Islet of Langerhans (tissue), 1 donor: ENCODE results near the gene ZNF330.

Experiments
- FAIRE-seq: peaks from one replicate; lab custom pipeline; 2011; peaks lifted over from hg19 to GRCh38; lab: Jason Lieb, UNC

ZNF330 gene

DNA sequence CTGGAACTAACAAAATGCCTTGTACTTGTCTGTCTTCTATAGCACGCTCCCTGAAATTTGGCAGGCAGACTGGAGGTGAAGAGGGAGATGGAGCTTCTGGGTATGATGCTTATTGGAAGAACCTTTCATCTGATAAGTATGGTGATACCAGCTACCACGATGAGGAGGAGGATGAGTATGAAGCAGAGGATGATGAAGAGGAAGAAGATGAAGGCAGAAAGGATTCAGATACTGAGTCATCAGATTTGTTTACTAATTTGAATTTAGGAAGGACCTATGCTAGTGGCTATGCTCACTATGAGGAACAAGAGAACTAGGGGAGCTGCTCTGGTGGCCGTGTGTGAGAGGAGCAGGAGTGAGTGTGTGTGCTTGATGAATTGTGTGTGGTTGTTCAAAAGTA is 13.0 kb downstream of the ZNF330 start:
- no peak for FAIRE-seq

DNA sequence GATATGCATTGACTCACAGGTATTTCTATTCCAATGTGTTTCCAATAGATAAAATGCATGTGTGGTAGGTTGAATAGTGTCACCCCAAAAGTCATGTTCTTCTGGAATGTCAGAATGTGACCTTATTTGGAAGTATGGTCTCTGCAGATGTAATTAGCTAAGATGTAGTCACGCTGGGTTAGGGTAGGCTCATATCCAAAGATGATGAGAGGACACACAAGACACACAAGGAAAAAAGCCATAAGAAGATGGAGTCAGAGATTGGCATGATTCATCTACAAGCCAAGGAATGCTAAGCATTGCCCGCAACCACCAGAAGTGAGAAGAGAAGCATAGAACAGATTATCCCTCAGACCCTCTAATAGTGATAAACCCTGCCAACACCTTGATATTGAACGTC is 17.5 kb downstream of the ZNF330 start:
- no peak for FAIRE-seq

DNA sequence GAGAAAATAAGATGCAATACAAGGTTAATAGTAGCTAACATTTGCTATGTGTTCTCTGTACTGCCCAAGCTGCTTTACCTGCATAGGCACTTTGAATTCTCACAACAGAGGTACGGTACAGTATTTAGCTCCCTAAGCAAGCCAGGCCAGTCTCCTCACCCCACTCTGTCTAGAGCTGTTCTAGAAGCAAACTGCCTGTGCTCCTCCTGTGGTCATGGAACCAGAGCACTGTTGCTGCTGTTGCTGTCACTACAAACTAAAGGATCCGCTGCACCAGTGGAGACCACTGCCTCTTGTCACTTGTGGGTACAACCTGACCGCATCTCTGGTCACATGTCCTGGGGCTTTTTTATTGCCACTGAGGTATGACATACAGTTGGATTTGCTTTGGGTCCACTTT is 19.6 kb downstream of the ZNF330 start:
- no peak for FAIRE-seq

DNA sequence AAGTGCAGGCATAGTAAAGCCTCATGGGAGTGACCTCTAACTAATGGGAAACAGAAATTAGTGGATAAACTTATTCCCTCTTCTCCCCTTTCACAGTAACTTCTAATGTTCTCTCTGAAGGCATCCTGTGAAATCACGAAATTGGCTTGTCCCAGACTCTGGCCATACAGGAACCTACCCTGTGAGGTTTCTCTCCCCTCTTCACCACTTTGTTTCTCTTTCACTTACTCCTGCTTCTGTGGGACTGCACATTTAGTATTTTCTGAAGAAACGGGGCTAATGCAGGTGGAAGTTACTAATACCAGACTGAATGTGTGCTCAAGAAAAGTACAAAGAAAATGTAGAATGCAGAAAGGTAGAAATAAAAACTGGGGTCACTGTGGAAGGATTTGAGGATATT is 20.0 kb downstream of the ZNF330 start:
- no peak for FAIRE-seq

DNA sequence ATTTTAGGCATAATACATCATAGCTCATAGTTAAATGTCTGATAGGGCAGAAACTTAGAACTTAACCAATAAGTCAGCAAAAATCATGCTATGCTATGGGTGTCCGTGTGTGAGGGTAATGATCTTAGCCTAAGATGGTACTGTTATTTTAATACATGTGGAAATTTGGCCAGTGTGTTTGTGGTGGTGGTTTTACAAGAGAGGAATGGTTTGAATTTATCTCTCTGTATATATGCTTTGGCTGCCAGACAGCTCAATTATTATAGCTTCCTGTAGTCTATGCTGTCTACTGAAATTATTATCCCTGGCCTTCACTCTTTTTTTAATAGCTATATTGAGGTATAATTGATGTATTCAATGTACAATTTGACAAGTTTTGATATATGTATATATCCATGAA is 21.3 kb downstream of the ZNF330 start:
- no peak for FAIRE-seq

- no peak for FAIRE-seq
These were observed 23.7 kb downstream of the ZNF330 start for GRCh38 chr4:141244419-141244818.

DNA sequence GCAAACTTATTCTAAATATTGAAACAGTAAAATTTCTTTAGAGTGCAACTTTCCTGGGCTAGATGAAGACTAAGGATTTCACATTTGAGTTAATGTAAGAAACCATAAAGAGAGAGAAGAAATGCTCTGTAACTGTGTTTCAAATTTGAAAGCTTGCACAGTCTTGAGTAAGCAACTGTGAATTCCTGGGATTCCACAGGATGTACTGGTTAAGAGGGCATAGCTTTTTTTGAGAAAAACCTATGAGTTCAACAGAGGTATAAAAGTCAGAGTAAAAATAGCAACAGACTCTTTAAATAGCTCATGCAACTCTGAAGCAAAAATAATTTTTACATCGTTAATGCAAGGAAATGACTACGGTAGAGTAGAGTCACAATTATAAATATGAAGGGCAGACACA is 25.5 kb downstream of the ZNF330 start:
- FAIRE-seq, result no peak

DNA sequence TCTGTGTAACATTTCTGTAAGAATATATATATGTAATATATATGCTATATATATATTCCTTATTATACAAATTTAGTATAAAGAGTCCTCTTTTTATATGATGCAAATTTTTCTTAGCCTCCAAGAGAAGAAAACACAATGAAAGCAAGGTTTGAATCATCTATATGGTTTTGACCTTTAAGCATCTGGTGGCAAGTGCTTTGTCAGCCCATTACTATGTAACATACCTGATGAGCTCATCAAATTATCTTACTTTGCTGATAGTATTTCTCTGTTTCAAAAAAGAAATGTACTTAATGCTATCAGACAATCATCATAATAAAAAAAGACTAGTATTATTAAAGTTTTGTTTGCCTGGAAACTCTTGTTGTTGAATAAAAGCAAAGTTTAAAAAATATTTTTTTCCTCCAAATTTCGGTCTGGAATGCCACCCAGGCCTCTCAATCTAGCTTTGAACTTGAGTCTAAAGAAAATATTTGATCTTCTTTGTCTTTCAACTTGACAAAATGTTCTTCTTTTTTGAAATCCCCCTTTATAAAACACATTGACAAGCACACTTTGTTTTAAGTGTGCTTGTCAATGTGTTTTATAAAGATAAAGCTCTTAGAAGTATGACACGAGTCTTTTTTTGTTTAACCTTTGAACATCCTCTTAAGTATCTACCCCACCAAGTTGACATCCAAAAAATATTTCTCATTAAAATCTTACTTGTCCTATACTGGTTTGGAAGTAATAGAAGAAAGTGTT is 26.2 kb downstream of the ZNF330 start:
- FAIRE-seq, result no peak

DNA sequence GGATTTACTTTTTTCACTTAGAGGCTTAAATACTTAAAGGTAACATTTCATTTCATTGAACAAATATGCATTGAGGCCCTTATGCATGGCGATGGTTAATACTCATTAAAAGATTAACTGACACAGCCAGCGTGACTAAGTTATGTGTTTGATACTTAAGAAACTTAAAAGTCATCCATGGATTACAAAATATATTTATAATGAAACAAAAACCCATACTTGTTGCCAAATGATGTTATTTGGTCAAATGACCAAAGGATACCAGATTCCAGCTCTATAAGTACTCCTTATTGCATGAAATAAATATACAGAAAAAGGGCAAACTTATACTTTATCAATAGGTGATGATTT is 26.7 kb downstream of the ZNF330 start:
- FAIRE-seq, result no peak

GRCh38 chr4:141248029-141248428 is 27.3 kb downstream of the ZNF330 start:
- FAIRE-seq, result no peak

- no peak for FAIRE-seq
These were observed 27.8 kb downstream of the ZNF330 start for GRCh38 chr4:141248486-141248885.

GRCh38 chr4:141254326-141254725 is 33.6 kb downstream of the ZNF330 start:
- FAIRE-seq, result no peak

DNA sequence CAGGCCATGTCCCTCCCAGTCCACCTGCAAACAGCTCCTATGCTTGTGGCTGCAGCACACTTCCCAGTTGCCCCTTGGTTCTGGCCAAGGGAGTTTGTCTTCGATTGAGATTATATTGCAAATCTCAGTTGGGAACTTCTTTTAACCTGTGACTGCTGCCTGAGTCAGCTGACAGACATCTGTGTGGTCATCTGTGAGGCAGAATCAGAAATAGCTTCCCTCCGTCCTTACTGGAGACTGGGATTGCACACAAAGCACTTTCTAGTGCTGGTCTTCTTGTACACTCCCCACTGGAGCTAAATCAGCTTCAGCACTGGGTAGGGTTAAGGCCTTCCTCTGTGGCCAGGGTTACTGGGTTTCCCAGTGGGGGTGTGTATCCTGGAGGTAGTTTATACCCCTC is 34.3 kb downstream of the ZNF330 start:
- FAIRE-seq, result no peak

DNA sequence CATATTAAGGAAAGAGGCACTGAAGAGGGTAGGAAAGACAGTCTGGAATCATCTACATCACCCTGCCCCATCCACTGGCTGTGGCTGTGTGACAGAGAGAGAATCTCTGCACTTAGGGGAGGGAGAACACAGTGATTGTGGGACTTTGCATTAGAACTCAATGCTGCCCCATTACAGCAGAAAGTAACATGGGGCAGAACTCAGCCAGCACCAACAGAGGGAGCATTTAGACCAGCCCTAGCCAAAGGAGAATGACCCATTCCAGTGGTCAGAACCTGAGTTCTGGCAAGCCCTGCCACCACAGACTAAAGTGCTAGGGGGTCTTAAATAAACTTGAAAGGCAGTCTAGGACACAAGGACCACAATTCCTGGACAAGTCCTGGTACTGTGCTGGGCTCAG is 37.9 kb downstream of the ZNF330 start:
- FAIRE-seq, result no peak

GRCh38 chr4:141275834-141276233 is 55.1 kb downstream of the ZNF330 start:
- FAIRE-seq, result no peak

GRCh38 chr4:141283152-141283551 is 62.5 kb downstream of the ZNF330 start:
- FAIRE-seq, result no peak

DNA sequence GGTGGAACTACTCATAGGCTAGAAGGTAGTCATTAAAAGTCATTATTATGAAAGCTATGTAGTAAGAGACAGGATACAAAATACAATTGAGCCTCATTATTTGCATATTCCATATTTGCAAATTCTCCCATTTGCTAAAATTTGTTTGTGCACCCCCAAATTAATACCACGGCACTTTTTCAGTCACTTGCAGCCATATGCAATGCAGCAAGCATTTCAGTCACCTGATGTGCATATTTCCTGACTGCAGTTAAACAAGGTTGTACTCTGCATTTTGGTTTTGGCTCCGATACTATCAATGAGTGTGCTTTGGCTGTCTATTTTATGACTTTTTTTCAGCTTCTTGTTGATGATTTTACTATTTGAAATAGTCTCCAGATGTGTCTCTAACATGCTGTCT is 62.9 kb downstream of the ZNF330 start:
- FAIRE-seq, result no peak
